ENCODE measurements around the gene RAB11FIP3. TPM values are rescaled to one million over a fixed set of nuclear protein-coding genes. Genes with fewer than 3 reads are reported as not detected.

Gene RAB11FIP3
- total and polyA plus RNA-seq, 2 of the 13 experiments (the other 11 are each of a cell fraction or from before 2014, with no cell fraction given): 34.3 to 57.6 TPM

- TF ChIP-seq HNRNPLL (IDR thresholded peaks at IDR 0.05; ENCODE audit: low read depth, low read length, poor library complexity, severe bottlenecking) (no peak), ZNF235 (CRISPR knock-in tag; IDR thresholded peaks at IDR 0.05; ENCODE audit: borderline replicate concordance) (no peak), MIER3 (CRISPR knock-in tag; IDR thresholded peaks at IDR 0.05; ENCODE audit: borderline replicate concordance) (no peak), ZNF142 (CRISPR knock-in tag; IDR thresholded peaks at IDR 0.05) (0 out of 2 replicates have a peak, but pooled peaks have one; percentile 29), ZNF747 (CRISPR knock-in tag; IDR thresholded peaks at IDR 0.05; ENCODE audit: borderline replicate concordance) (no peak), NR2C2 (CRISPR knock-in tag; IDR thresholded peaks at IDR 0.05; ENCODE audit: borderline replicate concordance) (no peak), PHF8 (CRISPR knock-in tag; IDR thresholded peaks at IDR 0.05) (no peak; the same call in 1 of the 2 replicates), PRMT3 (CRISPR knock-in tag; IDR thresholded peaks at IDR 0.05; ENCODE audit: borderline replicate concordance, low read depth) (no peak), ZBTB14 (CRISPR knock-in tag; IDR thresholded peaks at IDR 0.05) (no peak), ZC3H4 (CRISPR knock-in tag; IDR thresholded peaks at IDR 0.05; ENCODE audit: borderline replicate concordance) (no peak), CEBPB (IDR thresholded peaks at IDR 0.05; ENCODE audit: borderline replicate concordance, low read depth, low read length) (no peak), ZNF484 (CRISPR knock-in tag; IDR thresholded peaks at IDR 0.05; ENCODE audit: borderline replicate concordance, low read depth) (no peak), ZNF569 (CRISPR knock-in tag; IDR thresholded peaks at IDR 0.05; ENCODE audit: borderline replicate concordance) (no peak), GLMP (CRISPR knock-in tag; IDR thresholded peaks at IDR 0.05; ENCODE audit: borderline replicate concordance) (no peak), EP300 (IDR thresholded peaks at IDR 0.05; ENCODE audit: low read depth in 2 of 2, low read length in 2 of 2) (no peak), EP300 (CRISPR knock-in tag; IDR thresholded peaks at IDR 0.05; ENCODE audit: borderline replicate concordance) (no peak), FUBP1 (CRISPR knock-in tag; IDR thresholded peaks at IDR 0.05; ENCODE audit: borderline replicate concordance) (no peak)
These were observed 28.8 kb upstream of the RAB11FIP3 start (continued) for GRCh38 chr16:396605-397004.
